ENCODE measurements around the gene FAM200B.

The FAM200B gene

GRCh38 chr4:15682242-15683142 is 865 bp downstream of the FAM200B start:
- no peak for DNase-seq (ENCODE audit: extremely low read depth, low read depth)
- H3K4me3 ChIP-seq (replicated peaks; ENCODE audit: low read depth, low read length): peak overlapping the region; percentile 80
- TF ChIP-seq, protein P1, sequence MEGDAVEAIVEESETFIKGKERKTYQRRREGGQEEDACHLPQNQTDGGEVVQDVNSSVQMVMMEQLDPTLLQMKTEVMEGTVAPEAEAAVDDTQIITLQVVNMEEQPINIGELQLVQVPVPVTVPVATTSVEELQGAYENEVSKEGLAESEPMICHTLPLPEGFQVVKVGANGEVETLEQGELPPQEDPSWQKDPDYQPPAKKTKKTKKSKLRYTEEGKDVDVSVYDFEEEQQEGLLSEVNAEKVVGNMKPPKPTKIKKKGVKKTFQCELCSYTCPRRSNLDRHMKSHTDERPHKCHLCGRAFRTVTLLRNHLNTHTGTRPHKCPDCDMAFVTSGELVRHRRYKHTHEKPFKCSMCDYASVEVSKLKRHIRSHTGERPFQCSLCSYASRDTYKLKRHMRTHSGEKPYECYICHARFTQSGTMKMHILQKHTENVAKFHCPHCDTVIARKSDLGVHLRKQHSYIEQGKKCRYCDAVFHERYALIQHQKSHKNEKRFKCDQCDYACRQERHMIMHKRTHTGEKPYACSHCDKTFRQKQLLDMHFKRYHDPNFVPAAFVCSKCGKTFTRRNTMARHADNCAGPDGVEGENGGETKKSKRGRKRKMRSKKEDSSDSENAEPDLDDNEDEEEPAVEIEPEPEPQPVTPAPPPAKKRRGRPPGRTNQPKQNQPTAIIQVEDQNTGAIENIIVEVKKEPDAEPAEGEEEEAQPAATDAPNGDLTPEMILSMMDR (IDR thresholded peaks at IDR 0.05; ENCODE audit: low read depth, low read length, missing control alignments): no peak

- peak overlapping the region; percentile 80 for H3K4me3 ChIP-seq (replicated peaks; ENCODE audit: low read depth, low read length)
- TF ChIP-seq, protein P1 (IDR thresholded peaks at IDR 0.05; ENCODE audit: low read depth, low read length, missing control alignments): no peak
- no peak for DNase-seq (ENCODE audit: extremely low read depth, low read depth)
Measured at GRCh38 chr4:15683143-15683495, 1.5 kb downstream of the FAM200B start.

GRCh38 chr4:15684498-15684897 is 2.9 kb downstream of the FAM200B start:
- DNase-seq (ENCODE audit: extremely low read depth, low read depth): no peak
- TF ChIP-seq, protein P1 (IDR thresholded peaks at IDR 0.05; ENCODE audit: low read depth, low read length, missing control alignments): no peak
- H3K4me3 ChIP-seq (replicated peaks; ENCODE audit: low read depth, low read length): no peak overlapping the region

- TF ChIP-seq, protein P1 (IDR thresholded peaks at IDR 0.05; ENCODE audit: low read depth, low read length, missing control alignments): no peak
- H3K4me3 ChIP-seq (replicated peaks; ENCODE audit: low read depth, low read length): no peak overlapping the region
- DNase-seq (ENCODE audit: extremely low read depth, low read depth): no peak
Measured at GRCh38 chr4:15688051-15688450, 6.4 kb downstream of the FAM200B start.

DNA sequence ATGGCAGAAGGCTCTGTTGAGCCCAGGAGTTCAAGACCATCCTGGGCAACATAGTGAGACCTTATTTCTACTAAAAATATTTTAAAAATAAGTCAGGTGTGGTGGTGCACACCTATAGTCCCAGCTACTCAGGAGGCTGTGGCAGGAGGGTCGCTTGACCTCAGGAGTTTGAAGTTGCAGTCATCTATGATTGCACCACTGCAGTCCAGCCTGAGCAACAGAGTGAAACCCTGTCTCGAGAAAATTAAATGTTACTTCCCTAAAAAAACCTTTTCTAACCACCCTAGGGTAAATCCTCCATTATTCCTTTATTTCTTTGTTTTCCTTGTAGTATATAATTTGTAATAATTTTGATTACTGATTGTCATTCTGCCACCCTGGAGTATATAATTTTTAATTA is 7.9 kb downstream of the FAM200B start:
- TF ChIP-seq, protein P1 (IDR thresholded peaks at IDR 0.05; ENCODE audit: low read depth, low read length, missing control alignments): no peak
- H3K4me3 ChIP-seq (replicated peaks; ENCODE audit: low read depth, low read length): no peak overlapping the region
- no peak for DNase-seq (ENCODE audit: extremely low read depth, low read depth)

- H3K4me3 ChIP-seq (replicated peaks; ENCODE audit: low read depth, low read length): no peak overlapping the region
- DNase-seq (ENCODE audit: extremely low read depth, low read depth): peak; percentile 56
- TF ChIP-seq, protein P1 (IDR thresholded peaks at IDR 0.05; ENCODE audit: low read depth, low read length, missing control alignments): no peak
Measured at GRCh38 chr4:15690020-15690809, 8.6 kb downstream of the FAM200B start.
